H9 (cell line): ENCODE results near the gene COA8. TPM values are rescaled to one million over a fixed set of nuclear protein-coding genes. Genes with fewer than 3 reads are reported as not detected.

Experiments used
- DNase-seq: peaks from one replicate; pipeline ENCODE4 v3.0.0-alpha.2; 2017
- H2AFZ ChIP-seq: one replicate; pipeline ENCODE4 v1.6.1; 2013; ENCODE audit warnings: mild to moderate bottlenecking, low read length, control low read depth, moderate library complexity
- H2AK5ac ChIP-seq: 2 replicates; pipeline ENCODE4 v1.6.1; 2013; ENCODE audit warnings: low read length, control low read depth, mixed read lengths; ENCODE audit not compliant: insufficient read length
- H2BK120ac ChIP-seq: one replicate; pipeline ENCODE4 v1.6.1; 2013; ENCODE audit warnings: low read depth, mild to moderate bottlenecking, low read length, control low read depth, inconsistent platforms; ENCODE audit not compliant: poor library complexity, severe bottlenecking
- H2BK12ac ChIP-seq: 2 replicates; pipeline ENCODE4 v1.6.1; 2013; ENCODE audit warnings: low read length, control low read depth, mixed read lengths, low read depth; ENCODE audit not compliant: insufficient read length
- H2BK15ac ChIP-seq: 2 replicates; pipeline ENCODE4 v1.6.1; 2013; ENCODE audit warnings: low read depth, low read length, control low read depth
- H2BK20ac ChIP-seq: one replicate; pipeline ENCODE4 v1.6.1; 2013; ENCODE audit warnings: low read depth, mild to moderate bottlenecking, low read length, control low read depth, inconsistent platforms; ENCODE audit not compliant: poor library complexity, severe bottlenecking
- H2BK5ac ChIP-seq: 2 replicates; pipeline ENCODE4 v1.6.1; 2013; ENCODE audit warnings: low read length, control low read depth, mixed read lengths; ENCODE audit not compliant: insufficient read length
- H3K14ac ChIP-seq: 2 replicates; pipeline ENCODE4 v1.6.1; 2013; ENCODE audit warnings: low read length, control low read depth; ENCODE audit not compliant: insufficient read depth
- H3K18ac ChIP-seq: 2 replicates; pipeline ENCODE4 v1.6.1; 2013; ENCODE audit warnings: low read depth, mild to moderate bottlenecking, mixed read lengths, low read length, control low read depth; ENCODE audit not compliant: insufficient read length
- H3K23ac ChIP-seq: 2 replicates; pipeline ENCODE4 v1.6.1; 2013; ENCODE audit warnings: low read length, control low read depth, mixed read lengths, low read depth; ENCODE audit not compliant: insufficient read length
- H3K23me2 ChIP-seq: 2 replicates; pipeline ENCODE4 v1.6.1; 2013; ENCODE audit warnings: low read depth, mild to moderate bottlenecking, mixed read lengths, low read length, control low read depth; ENCODE audit not compliant: insufficient read length, poor library complexity, severe bottlenecking
- H3K27ac ChIP-seq: 2 replicates; pipeline ENCODE4 v1.5.1; 2013; ENCODE audit warnings: low read length, control low read depth, mixed read lengths, low read depth; ENCODE audit not compliant: insufficient read length
- H3K27me3 ChIP-seq: 2 replicates; pipeline ENCODE4 v1.6.1; 2013; ENCODE audit warnings: low read length, control low read depth, inconsistent platforms; ENCODE audit not compliant: insufficient read depth
- H3K4ac ChIP-seq: 2 replicates; pipeline ENCODE4 v1.6.1; 2013; ENCODE audit warnings: low read depth, mild to moderate bottlenecking, control low read depth, inconsistent platforms, low read length, moderate library complexity
- H3K4me1 ChIP-seq: 2 replicates; pipeline ENCODE4 v1.6.1; 2013; ENCODE audit warnings: low read length, control low read depth, inconsistent platforms; ENCODE audit not compliant: insufficient read depth
- H3K4me2 ChIP-seq: 2 replicates; pipeline ENCODE4 v1.6.1; 2013; ENCODE audit warnings: low read length, control low read depth, mixed read lengths; ENCODE audit not compliant: insufficient read length, insufficient read depth
- H3K56ac ChIP-seq: 2 replicates; pipeline ENCODE4 v1.6.1; 2013; ENCODE audit warnings: low read depth, mild to moderate bottlenecking, mixed read lengths, low read length, control low read depth; ENCODE audit not compliant: insufficient read length
- H3K79me1 ChIP-seq: 2 replicates; pipeline ENCODE4 v1.6.1; 2013; ENCODE audit warnings: low read depth, mild to moderate bottlenecking, moderate library complexity, low read length, control low read depth, inconsistent platforms; ENCODE audit not compliant: insufficient read depth, poor library complexity, severe bottlenecking
- H3K79me2 ChIP-seq: 2 replicates; pipeline ENCODE4 v1.6.1; 2013; ENCODE audit warnings: low read length, control low read depth, inconsistent platforms; ENCODE audit not compliant: insufficient read depth
- H3K9ac ChIP-seq: 2 replicates; pipeline ENCODE4 v1.6.1; 2013; ENCODE audit warnings: low read length, control low read depth, mixed read lengths; ENCODE audit not compliant: insufficient read length; ENCODE audit errors: extremely low read depth
- H3K9me3 ChIP-seq: one replicate; pipeline ENCODE4 v1.6.1; 2013; ENCODE audit warnings: low read depth, low read length, inconsistent platforms; ENCODE audit not compliant: control insufficient read depth
- H3T11ph ChIP-seq: one replicate; pipeline ENCODE4 v1.6.1; 2013; ENCODE audit warnings: mild to moderate bottlenecking, low read length, control low read depth, inconsistent platforms
- H4K20me1 ChIP-seq: one replicate; pipeline ENCODE4 v1.6.1; 2013; ENCODE audit not compliant: control insufficient read depth, insufficient read length, insufficient read depth
- H4K5ac ChIP-seq: 2 replicates; pipeline ENCODE4 v1.6.1; 2013; ENCODE audit warnings: low read depth, mild to moderate bottlenecking, mixed read lengths, low read length, control low read depth; ENCODE audit not compliant: insufficient read length
- H4K8ac ChIP-seq: replicated peaks from 2 replicates; pipeline ENCODE4 v1.6.1; 2013; ENCODE audit warnings: low read length, control low read depth, mixed read lengths, low read depth; ENCODE audit not compliant: insufficient read length
- H4K91ac ChIP-seq: 2 replicates; pipeline ENCODE4 v1.6.1; 2013; ENCODE audit warnings: low read depth, mild to moderate bottlenecking, moderate library complexity, mixed read lengths, low read length, control low read depth; ENCODE audit not compliant: insufficient read length
- H3K27ac Mint-ChIP-seq, 3 experiments: 2 replicates in 2 of 3; 3 replicates in 1 of 3; pipeline ENCODE4 v1.8.0; 2020 to 2021; ENCODE audit warnings: mixed read lengths in 3 of 3, mild to moderate bottlenecking in 1 of 3, moderate library complexity in 1 of 3
- H3K27me3 Mint-ChIP-seq: 2 replicates; pipeline ENCODE4 v1.8.0; 2021; ENCODE audit warnings: low read depth, mild to moderate bottlenecking, moderate library complexity, mixed read lengths
- H3K36me3 Mint-ChIP-seq, 3 experiments: 2 replicates in 2 of 3; 3 replicates in 1 of 3; pipeline ENCODE4 v1.8.0; 2020 to 2021; ENCODE audit warnings: low read depth in 3 of 3, mixed read lengths in 3 of 3; ENCODE audit not compliant: insufficient read depth in 1 of 3
- H3K4me1 Mint-ChIP-seq, 2 experiments: 2 replicates each; pipeline ENCODE4 v1.8.0; 2020; ENCODE audit warnings: mixed read lengths in 2 of 2
- H3K4me3 Mint-ChIP-seq, 2 experiments: 2 replicates in 1 of 2; 3 replicates in 1 of 2; pipeline ENCODE4 v1.8.0; 2020 to 2021; ENCODE audit warnings: mild to moderate bottlenecking in 2 of 2, mixed read lengths in 2 of 2, moderate library complexity in 1 of 2
- H3K9me3 Mint-ChIP-seq, 2 experiments: 2 replicates in 1 of 2; 3 replicates in 1 of 2; pipeline ENCODE4 v1.8.0; 2020; ENCODE audit warnings: mild to moderate bottlenecking in 2 of 2, mixed read lengths in 2 of 2, moderate library complexity in 1 of 2
- CTCF ChIP-seq: fragments of 200-600 bp; sonication (generic); conservative IDR thresholded peaks from 3 replicates; pipeline ENCODE4 v1.8.0; 2021; ENCODE audit warnings: antibody characterized with exemption, mild to moderate bottlenecking
- WGBS: extraction: QIAGEN DNeasy Blood & Tissue Kit; methylation state at CpG from one replicate; pipeline ENCODE4 v1.1.7; 2013; ENCODE audit warnings: missing lambda C conversion rate, low lambda C conversion rate, mixed read lengths; ENCODE audit not compliant: insufficient read length; ENCODE audit errors: extremely low coverage; 5-methylcytosine and 5-hydroxymethylcytosine counted together
- total RNA-seq: library from RNA; stranded (reverse); gene quantifications from 2 replicates; pipeline ENCODE4 v1.2.1, GENCODE V29; 2021

COA8 gene
- total RNA-seq, 1 experiment from 2014 or later = 45.5 TPM

GRCh38 chr14:103633391-103633790 lies 70.6 kb downstream of the COA8 start:
- no peaks in the 10 kb centered on the region for H3K9me3 ChIP-seq
- no peaks in the 10 kb centered on the region for H3K27me3 Mint-ChIP-seq
- H3K4me1 ChIP-seq = peaks cover 2% of the 10 kb centered on the region; the same call in 1 of the 2 replicates
- no peak overlapping the region for H2BK5ac ChIP-seq
- no peak overlapping the region for H3K23ac ChIP-seq
- no peaks in the 10 kb centered on the region for H3K79me1 ChIP-seq
- H4K20me1 ChIP-seq = no peaks in the 10 kb centered on the region
- no CpG with 5 or more reads among the region's 1 CpG for WGBS
- no peaks in the 10 kb centered on the region for H3K27me3 ChIP-seq
- H3T11ph ChIP-seq = no peak overlapping the region
- peaks cover 5% of the 10 kb centered on the region for H3K23me2 ChIP-seq
- peaks cover 47% of the 10 kb centered on the region; the same call in 1 of the 2 replicates for H3K79me2 ChIP-seq
- H3K14ac ChIP-seq = no peak overlapping the region
- H4K8ac ChIP-seq = no peak overlapping the region
- peak overlapping the region in 1 of 3 experiments; percentile 88; a peak in 2 of 7 replicates for H3K27ac Mint-ChIP-seq
- no peak overlapping the region for H4K5ac ChIP-seq
- H3K9me3 Mint-ChIP-seq = no peaks in the 10 kb centered on the region
- no peak for DNase-seq
- no peak overlapping the region for H4K91ac ChIP-seq
- H3K9ac ChIP-seq = no peak overlapping the region
- H2BK12ac ChIP-seq = no peak overlapping the region
- H3K18ac ChIP-seq = no peak overlapping the region
- H3K4me1 Mint-ChIP-seq = peaks cover 22 to 24% of the 10 kb centered on the region in 2 experiments
- no peak overlapping the region for H3K4me2 ChIP-seq
- no peak overlapping the region for H2BK15ac ChIP-seq
- H3K56ac ChIP-seq = no peak overlapping the region
- TF ChIP-seq CTCF = no peak
- H2BK120ac ChIP-seq = no peak overlapping the region
- H3K27ac ChIP-seq = no peak overlapping the region
- H2BK20ac ChIP-seq = no peak overlapping the region
- peaks cover 4 to 24% (median 16%) of the 10 kb centered on the region in 3 experiments; a peak in 5 of 7 replicates for H3K36me3 Mint-ChIP-seq
- no peak overlapping the region for H2AFZ ChIP-seq
- H3K4me3 Mint-ChIP-seq = peak overlapping the region in 1 of 2 experiments; percentile 51; a peak in 2 of 5 replicates
- no peak overlapping the region for H3K4ac ChIP-seq
- no peak overlapping the region for H2AK5ac ChIP-seq
